Measurements from ENCODE around the gene MPEG1. TPM values are rescaled to one million over a fixed set of nuclear protein-coding genes. Genes with fewer than 3 reads are reported as not detected.

MPEG1 gene
- total RNA-seq, 1 donor from 2014 or later, result not detected

DNA sequence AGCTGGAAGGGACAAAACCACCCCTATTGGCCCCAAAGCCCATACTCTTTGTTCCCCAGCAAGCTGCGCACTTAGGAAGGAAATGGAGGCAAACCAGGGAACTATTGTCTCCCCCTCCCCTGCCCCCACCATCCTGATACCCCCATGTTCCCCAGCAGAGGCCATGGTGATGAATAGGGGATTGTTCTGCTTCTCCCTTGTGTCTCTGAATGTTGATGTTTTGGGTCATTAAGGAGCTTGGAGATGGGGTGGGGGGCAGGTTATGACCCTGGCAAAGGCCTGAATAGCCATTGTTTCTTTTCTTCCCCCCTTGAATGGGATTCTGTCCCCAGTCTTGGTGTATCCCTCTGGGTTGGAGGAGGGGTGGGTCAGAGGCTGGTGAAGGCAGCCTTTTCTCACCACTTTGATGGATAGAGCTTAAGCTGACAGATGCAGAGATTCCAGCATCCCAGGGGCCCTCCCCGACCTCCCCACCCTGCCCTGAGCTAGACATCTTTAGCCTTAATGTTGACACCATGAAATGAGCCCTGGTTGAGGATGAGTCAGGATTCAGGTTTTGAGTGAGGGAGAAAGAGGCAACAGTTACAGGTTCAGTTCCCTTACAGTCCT, 32.5 kb downstream of the MPEG1 start:
- Mint-ChIP-seq H3K36me3 (peaks cover 23% of the 10 kb centered on the region), H3K27me3 (ENCODE audit: low read depth) (no peaks in the 10 kb centered on the region), H3K27ac (no peak overlapping the region), H3K9me3 (no peaks in the 10 kb centered on the region), H3K4me3 (no peak overlapping the region), H3K4me1 (peaks cover 27% of the 10 kb centered on the region)
- TF ChIP-seq, protein P1, sequence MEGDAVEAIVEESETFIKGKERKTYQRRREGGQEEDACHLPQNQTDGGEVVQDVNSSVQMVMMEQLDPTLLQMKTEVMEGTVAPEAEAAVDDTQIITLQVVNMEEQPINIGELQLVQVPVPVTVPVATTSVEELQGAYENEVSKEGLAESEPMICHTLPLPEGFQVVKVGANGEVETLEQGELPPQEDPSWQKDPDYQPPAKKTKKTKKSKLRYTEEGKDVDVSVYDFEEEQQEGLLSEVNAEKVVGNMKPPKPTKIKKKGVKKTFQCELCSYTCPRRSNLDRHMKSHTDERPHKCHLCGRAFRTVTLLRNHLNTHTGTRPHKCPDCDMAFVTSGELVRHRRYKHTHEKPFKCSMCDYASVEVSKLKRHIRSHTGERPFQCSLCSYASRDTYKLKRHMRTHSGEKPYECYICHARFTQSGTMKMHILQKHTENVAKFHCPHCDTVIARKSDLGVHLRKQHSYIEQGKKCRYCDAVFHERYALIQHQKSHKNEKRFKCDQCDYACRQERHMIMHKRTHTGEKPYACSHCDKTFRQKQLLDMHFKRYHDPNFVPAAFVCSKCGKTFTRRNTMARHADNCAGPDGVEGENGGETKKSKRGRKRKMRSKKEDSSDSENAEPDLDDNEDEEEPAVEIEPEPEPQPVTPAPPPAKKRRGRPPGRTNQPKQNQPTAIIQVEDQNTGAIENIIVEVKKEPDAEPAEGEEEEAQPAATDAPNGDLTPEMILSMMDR (IDR thresholded peaks at IDR 0.05; ENCODE audit: unreplicated experiment), result no peak
- DNase-seq (ENCODE audit: low spot score in 2 of 2, unreplicated experiment in 2 of 2), result no peak

DNA sequence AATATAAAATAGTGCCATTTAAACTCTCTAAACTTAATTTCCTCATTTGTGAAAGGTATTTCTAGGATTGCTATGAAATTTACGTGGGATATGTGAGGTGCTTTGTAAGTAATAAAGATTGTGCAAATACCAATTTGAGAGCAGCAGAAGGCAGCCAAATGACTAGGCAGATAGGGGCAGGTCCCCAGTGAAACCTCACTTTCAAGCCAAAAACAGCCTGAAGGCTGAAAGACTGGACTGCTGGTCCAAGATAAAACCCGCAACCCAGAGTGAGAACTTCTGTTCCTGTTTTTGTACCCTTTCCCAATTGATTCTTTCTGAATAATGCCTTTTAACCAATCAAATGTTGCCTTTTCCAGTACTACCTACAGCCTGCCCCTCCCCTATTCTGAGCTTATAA, 33.6 kb downstream of the MPEG1 start:
- no peak overlapping the region for H3K27ac Mint-ChIP-seq
- H3K36me3 Mint-ChIP-seq, result peaks cover 23% of the 10 kb centered on the region
- H3K4me3 Mint-ChIP-seq, result no peak overlapping the region
- TF ChIP-seq, protein P1 (IDR thresholded peaks at IDR 0.05; ENCODE audit: unreplicated experiment), result no peak
- no peaks in the 10 kb centered on the region for H3K27me3 Mint-ChIP-seq (ENCODE audit: low read depth)
- H3K9me3 Mint-ChIP-seq, result no peaks in the 10 kb centered on the region
- no peak for DNase-seq (ENCODE audit: low spot score in 2 of 2, unreplicated experiment in 2 of 2)
- H3K4me1 Mint-ChIP-seq, result peaks cover 31% of the 10 kb centered on the region

DNA sequence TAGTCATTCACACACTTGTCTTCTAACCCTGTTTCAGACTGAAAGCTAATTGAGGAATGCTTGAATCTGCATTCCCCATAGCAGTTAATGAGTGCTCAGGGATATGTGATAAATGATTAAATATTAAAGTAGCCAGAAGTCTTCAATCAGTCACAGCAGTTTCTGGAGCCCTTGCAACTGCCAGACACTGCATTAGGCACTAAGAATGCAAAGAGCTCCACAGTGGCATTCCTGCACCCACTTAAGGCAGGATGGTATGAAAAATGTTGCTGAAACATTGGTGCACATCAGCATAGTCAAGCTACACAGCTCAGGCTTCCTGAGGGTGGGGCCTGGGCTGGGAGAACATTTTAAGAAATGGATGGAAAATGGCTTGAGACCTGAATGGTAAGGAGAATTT, 34.3 kb downstream of the MPEG1 start:
- Mint-ChIP-seq H3K27me3 (ENCODE audit: low read depth) (no peaks in the 10 kb centered on the region), H3K36me3 (peaks cover 23% of the 10 kb centered on the region), H3K9me3 (no peaks in the 10 kb centered on the region), H3K27ac (peak overlapping the region; percentile 44), H3K4me3 (no peak overlapping the region), H3K4me1 (peaks cover 35% of the 10 kb centered on the region)
- TF ChIP-seq, protein P1 (IDR thresholded peaks at IDR 0.05; ENCODE audit: unreplicated experiment), result no peak
- DNase-seq (ENCODE audit: low spot score in 2 of 2, unreplicated experiment in 2 of 2), result no peak

DNA sequence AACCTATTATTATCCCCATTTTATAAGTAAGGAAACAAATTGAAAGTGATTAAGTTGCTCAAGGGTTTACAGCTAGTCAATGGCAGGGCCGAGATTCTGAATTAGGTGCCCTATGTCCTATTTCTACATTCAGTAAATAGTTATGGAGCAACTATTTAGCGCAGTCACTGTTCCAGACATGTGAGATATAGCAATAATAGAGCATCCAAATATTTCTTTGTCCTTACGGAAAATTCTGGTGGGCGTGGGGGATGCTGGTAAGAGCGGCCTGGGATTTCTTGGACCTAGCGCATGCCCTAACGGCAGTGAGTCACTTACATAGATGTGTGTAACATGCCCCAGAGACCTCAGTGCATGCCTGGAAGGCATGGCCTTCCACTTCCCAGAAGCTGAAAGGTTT, 36.4 kb downstream of the MPEG1 start:
- Mint-ChIP-seq H3K36me3 (peaks cover 15% of the 10 kb centered on the region), H3K27ac (peak overlapping the region; percentile 19), H3K27me3 (ENCODE audit: low read depth) (no peaks in the 10 kb centered on the region), H3K9me3 (no peaks in the 10 kb centered on the region), H3K4me3 (no peak overlapping the region), H3K4me1 (peaks cover 42% of the 10 kb centered on the region)
- TF ChIP-seq, protein P1 (IDR thresholded peaks at IDR 0.05; ENCODE audit: unreplicated experiment), result no peak
- no peak for DNase-seq (ENCODE audit: low spot score in 2 of 2, unreplicated experiment in 2 of 2)

DNA sequence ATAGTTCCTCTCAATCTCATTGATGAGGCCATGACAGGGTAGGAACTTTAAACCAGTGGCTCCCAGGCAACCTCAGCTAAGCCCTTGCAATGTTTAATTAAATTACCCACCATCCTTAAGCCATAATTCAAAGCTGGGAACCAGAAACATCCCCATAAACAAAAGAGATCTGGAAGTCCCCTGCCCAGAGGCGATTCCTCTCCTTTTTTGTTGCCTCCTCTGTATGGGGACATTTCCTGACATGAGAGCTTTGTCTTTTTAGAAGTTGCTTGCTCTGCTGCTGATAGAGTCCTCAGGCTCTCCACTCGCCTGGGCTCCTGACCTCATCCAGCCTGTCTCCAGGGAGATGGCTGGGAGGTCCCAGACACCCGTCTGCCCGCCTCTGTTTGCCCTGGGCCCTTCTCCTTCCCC, 37.6 kb downstream of the MPEG1 start:
- Mint-ChIP-seq H3K4me3 (peak overlapping the region; percentile 92), H3K4me1 (peaks cover 42% of the 10 kb centered on the region), H3K36me3 (peaks cover 15% of the 10 kb centered on the region), H3K27ac (peak overlapping the region; percentile 96), H3K27me3 (ENCODE audit: low read depth) (no peaks in the 10 kb centered on the region), H3K9me3 (no peaks in the 10 kb centered on the region)
- TF ChIP-seq, protein P1 (IDR thresholded peaks at IDR 0.05; ENCODE audit: unreplicated experiment), result no peak
- DNase-seq (ENCODE audit: low spot score in 2 of 2, unreplicated experiment in 2 of 2), result no peak

DNA sequence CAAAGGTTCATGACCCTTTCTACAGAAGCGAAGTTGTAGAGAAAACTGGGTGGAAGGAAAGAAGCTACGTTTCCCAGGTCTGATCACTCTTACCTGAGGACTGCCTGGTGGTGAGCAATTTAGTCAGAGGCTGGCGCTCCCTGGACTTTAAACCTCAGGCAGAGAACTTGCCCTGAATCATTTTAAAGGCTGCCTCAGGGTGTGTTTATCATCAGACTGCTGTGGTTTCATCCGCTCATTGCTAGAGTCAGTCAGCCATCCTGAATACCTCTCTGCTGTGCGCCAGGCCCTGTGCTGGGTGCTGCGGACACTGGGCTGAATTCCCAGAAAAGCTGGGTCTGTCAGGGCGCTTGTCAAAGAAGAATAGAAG, 38.1 kb downstream of the MPEG1 start:
- no peaks in the 10 kb centered on the region for H3K9me3 Mint-ChIP-seq
- peaks cover 42% of the 10 kb centered on the region for H3K4me1 Mint-ChIP-seq
- peak overlapping the region; percentile 96 for H3K27ac Mint-ChIP-seq
- TF ChIP-seq, protein P1 (IDR thresholded peaks at IDR 0.05; ENCODE audit: unreplicated experiment), result no peak
- no peak for DNase-seq (ENCODE audit: low spot score in 2 of 2, unreplicated experiment in 2 of 2)
- peak overlapping the region; percentile 92 for H3K4me3 Mint-ChIP-seq
- H3K36me3 Mint-ChIP-seq, result peaks cover 14% of the 10 kb centered on the region
- H3K27me3 Mint-ChIP-seq (ENCODE audit: low read depth), result no peaks in the 10 kb centered on the region

Data from mesothelial cell of epicardium (in vitro differentiated cells).